Activated CD8-positive, alpha-beta memory T cell treated with anti-CD3 and anti-CD28 coated beads, Interleukin-2, amount 50 U/mL, for 4 hours (primary cell): ENCODE measurements around the gene UGT1A9.
"Not testable (repeated sequence)": the region's sequence is repeated elsewhere in the genome, so short reads cannot be mapped to it uniquely, and the experiment has no call there.

Experiments used
- DNase-seq: peaks from one replicate; pipeline ENCODE4 v3.0.0-alpha.2; 2020

UGT1A9 gene

DNA sequence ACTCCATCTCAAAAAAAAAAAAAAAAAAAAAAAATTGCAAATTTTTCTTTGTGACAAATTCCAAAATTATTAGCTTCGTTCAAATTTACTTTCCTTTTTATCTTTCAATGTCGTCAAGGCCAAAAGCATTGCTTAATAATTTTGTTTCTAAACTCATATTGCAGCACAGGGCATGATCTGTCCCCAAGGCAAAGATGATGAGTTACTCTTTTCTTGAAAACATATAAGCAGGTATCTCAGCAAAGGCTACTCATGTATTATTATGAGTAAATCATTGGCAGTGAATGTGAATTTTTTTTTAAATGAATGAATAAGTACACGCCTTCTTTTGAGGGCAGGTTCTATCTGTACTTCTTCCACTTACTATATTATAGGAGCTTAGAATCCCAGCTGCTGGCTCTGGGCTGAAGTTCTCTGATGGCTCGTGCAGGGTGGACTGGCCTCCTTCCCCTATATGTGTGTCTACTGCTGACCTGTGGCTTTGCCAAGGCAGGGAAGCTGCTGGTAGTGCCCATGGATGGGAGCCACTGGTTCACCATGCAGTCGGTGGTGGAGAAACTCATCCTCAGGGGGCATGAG, 9.9 kb downstream of the UGT1A9 start, which contains the start of gene UGT1A7:
Gene UGT1A7, plus strand, starts transcription at position 381 of the 579 bp plus-strand sequence. Its CDS starts 37 bp downstream, at position 418.
- DNase-seq, result no peak

DNA sequence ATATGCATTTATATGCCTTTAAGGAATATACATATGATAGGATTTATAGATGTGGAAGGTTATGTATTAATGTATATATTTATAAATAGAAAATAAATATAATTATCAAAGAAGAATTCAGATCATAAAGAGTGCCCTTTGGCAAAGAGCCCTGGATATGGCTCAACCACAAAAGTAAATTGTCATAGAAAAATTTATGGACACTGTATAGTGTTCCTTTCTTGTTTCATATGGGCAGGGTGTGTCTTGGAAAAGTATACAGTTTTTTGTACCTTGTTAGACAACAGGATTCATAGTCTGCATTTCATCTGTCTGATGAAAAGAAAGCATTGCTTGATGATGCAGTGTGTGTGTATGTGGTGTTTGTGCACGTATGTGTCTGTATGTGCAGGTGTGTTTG, 12.9 kb downstream of the UGT1A9 start:
- DNase-seq, result no peak

- DNase-seq, result no peak
Measured at GRCh38 chr2:233686928-233687327, 15.2 kb downstream of the UGT1A9 start.

DNA sequence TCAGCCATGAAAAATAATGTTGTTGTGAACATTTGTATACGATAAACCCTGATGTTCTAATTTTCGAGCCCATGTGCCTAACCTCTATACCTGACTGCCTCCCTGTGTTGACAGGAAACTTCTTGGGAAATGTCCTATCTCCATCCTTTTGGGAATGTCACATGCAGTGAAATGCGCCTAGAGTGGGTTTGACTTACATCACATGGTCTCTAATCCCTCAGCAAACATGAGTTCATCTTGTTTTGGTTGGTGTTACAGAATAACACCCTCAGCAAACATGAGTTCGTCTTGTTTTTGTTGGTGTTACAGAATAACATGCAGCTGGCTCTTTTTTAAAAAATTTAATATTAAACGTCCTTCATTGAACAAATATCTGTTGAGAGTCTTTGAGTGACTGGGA, 16.6 kb downstream of the UGT1A9 start:
- no peak for DNase-seq

- no peak for DNase-seq
Measured at GRCh38 chr2:233689031-233689430, 17.3 kb downstream of the UGT1A9 start.

- DNase-seq, result no peak
Measured at GRCh38 chr2:233689501-233689900, 17.8 kb downstream of the UGT1A9 start.

DNA sequence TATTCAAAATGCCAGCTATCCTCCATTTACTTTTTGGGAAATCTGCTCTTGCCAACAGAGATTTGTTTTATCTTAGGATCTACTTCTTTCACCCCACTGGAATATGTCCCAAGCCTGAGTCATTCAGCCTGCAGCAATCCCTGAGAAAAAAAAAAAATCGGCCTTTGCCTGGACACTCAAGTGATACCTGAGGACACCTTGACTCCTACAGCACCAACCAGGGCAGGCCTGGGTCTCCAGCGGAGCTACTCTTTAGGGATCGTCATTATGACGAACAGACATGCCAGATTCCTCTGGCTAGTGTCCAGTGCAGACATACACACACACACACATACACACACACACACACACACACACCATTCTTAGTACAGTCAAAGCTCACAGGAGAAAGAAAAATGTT, 18.7 kb downstream of the UGT1A9 start:
- no peak for DNase-seq

- no peak for DNase-seq
Measured at GRCh38 chr2:233691443-233692433, 20.0 kb downstream of the UGT1A9 start.

GRCh38 chr2:233692648-233693047, 20.9 kb downstream of the UGT1A9 start, which contains the start of gene UGT1A6:
Gene UGT1A6 (plus strand): TSS chr2:233692890. CDS start chr2:233693005, 115 bp downstream.
- no peak for DNase-seq

DNA sequence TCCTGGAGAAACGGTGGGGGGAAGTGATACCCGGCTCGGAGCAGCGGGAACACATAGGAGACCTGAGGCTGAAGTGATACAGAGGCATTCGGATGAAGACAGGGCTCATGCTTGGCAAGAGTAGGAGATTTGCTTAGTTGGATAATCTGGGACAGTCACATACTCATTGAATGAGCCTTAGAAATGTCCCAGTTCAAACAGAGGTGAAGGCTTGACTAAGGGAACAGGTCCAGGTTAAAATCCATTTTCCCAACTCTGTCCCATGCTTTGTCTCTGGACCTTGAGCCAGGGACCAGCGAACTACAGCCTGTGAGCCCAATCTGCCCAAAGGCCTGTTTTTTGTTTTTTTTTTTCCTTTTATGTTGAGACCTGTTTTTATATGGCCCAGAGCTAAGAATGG, 22.3 kb downstream of the UGT1A9 start:
- no peak for DNase-seq

DNA sequence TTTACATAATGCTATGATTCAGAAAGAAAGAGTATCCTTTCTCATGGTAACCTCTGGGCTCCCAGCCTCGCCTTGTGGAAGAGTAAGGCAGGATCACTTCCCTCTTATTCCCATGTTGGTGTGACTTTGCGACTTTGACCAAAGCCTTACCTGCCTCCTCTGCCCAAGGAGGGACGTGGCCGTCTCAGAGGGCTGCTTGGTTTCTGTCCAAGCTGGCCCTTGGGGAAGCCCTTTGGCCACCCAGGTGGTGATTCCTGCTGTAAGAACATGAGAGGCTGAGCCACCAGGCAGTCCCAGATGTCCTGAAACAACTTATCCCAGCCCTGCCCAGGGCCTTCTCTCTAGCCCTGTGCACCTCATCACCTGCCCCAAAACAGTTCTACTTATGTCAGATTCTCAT, 27.0 kb downstream of the UGT1A9 start:
- no peak for DNase-seq

DNA sequence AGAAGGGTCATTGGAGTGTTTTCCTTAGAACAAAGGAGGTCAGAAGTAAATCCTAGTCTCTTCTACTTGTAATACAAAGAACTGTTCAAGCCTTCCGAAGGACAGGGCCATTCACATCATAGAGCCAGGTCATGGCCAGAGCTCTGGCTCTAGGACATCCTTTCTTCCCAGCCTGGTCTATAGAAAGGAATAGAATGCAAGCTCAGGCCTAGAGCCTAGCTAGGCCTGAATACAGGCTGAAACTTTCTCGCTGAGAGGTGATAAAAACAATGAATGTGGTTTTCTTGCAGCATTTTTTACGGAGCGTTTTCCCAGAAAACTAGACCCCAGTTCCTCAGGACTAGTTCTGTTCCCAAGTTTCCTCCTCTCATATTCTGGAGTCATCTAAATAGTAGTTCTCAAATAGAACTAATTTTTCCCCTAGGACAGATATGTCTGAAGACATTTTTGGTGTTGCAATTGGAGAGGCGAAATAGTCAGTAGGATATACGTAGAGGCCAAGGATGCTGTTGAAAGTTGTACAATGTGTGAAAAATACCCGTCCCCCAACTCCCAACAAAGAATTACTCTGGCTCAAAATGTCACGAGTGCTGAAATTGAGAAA, 27.8 kb downstream of the UGT1A9 start:
- DNase-seq, result no peak

- no peak for DNase-seq
Measured at GRCh38 chr2:233700028-233700635, 28.4 kb downstream of the UGT1A9 start.

DNA sequence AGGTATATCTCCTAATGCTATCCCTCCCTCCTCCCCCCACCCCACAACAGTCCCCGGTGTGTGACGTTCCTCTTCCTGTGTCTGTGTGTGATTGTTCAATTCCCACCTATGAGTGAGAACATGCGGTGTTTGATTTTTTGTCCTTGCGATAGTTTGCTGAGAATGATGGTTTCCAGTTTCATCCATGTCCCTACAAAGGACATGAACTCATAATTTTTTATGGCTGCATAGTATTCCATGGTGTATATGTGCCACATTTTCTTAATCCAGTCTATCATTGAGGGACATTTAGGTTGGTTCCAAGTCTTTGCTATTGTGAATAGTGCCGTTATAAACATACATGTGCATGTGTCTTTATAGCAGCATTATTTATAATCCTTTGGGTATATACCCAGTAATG, 29.1 kb downstream of the UGT1A9 start:
- DNase-seq, result not testable (repeated sequence)

GRCh38 chr2:233702238-233702637, 30.5 kb downstream of the UGT1A9 start:
- no peak for DNase-seq

DNA sequence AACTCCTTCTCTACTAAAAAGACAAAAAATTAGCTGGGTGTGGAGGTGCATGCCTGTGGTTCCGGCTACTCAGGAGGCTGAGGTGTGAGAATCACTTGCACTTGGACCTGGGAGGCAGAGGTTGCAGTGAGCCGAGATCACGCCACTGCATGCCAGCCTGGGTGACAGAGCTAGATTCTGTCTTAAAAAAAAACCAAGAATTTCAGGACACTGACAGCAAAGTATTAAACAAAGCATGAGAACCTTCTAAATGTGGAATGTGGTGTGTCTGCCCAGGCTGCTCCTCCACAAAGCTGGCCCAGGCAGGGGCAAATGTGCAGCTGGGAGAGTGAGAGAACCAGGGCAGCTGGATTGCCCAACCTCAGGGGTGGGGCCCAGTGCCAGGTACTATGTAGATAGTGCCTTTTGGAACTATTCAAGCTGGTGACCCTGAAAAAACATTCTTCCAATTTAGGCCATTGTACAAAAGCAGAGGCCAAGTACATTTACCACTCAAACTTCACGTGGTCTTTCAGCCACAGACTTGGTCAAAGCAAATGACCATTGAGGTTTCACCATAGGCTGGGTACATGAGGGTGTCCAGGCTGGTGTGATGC, 34.3 kb downstream of the UGT1A9 start:
- DNase-seq, result no peak

- no peak for DNase-seq
Measured at GRCh38 chr2:233706720-233707119, 35.0 kb downstream of the UGT1A9 start.

DNA sequence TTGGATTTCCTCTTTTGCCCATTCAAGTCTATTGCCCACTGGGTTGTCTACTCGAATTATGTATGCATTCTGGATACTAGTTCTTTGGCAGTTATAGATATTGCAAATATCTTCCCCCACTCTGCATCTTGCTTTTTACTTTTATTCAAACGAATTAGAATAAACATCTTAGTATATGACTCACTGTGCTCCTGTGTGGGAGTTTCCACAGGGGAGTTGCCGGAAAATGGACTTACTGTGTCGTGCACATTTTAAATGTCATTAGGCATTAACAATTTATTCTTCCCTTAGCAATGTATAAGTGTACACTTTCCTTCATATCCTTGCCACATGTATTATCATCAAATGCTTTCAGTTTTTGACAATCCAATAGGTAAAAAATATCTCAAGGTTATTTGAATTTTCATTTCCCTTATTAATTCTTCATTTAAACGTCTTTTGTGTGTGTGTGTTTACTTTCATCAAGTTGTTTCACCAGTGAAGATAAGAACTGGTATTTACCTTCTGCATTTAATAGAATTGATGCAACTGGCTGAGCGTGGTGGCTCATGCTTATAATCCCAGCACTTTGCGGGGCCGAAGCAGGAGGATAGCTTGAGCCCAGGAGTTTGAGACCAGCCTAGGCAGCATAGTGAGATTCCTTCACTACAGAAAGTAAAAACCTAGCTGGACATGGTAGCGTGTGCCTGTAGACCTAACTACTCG, 36.4 kb downstream of the UGT1A9 start:
- DNase-seq, result no peak

- DNase-seq, result no peak
Measured at GRCh38 chr2:233708942-233709341, 37.2 kb downstream of the UGT1A9 start.

GRCh38 chr2:233711312-233712008, 39.8 kb downstream of the UGT1A9 start:
- DNase-seq, result peak; percentile 68

- no peak for DNase-seq
Measured at GRCh38 chr2:233712611-233713261, 41.0 kb downstream of the UGT1A9 start, which contains the start of gene UGT1A5. Gene UGT1A5 (plus strand): TSS chr2:233712907. CDS start chr2:233712992, 85 bp downstream.
